Cerebellar cortex (tissue), 1 donor: ENCODE measurements around the gene PRRT4.

Source experiments
- DNase-seq: peaks from one replicate; pipeline ENCODE4 v3.0.0-alpha.2; 2015; ENCODE audit warnings: low spot score

The PRRT4 gene

DNA sequence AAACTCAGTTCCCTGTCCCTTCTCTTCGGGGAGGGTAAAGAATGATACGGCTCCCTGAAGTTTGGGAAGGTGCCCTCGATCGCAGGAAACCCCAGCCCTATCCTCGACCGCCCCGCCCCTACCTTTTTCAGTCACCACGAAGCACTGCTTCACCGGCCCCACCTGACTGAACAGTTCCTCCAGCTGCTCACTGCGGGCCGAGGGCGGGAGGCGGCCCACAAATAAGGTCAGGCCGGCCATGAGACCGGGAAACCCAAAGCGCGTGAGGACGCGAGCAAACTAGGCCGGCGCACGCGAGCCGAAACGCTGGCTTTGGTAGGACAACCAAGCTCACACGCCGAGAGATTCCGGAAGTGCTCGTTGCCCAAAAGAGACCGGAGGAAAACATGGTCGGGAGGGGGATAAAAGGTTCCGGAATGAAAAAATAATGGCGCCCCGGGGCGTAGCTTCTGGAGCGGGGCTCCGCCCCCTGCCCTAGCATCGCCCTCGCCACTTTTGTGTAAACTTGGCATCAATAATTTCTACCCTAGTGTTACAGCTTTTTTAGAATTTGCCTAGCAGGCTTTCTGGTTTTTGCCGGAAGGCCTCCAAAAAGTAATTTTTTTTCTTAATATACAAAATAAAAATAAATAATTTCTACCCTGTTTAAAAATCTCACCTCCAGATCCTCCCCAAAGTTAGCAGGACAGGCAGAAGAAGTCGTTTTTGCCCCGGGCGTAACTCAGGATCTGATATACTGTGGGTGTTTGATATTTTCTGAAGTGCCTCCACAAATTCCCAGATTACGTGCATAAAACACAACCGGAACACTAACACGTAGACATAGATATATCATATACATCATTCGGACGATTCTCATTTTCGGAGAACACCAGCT lies 17.7 kb downstream of the PRRT4 start, which contains the start of gene RBM28:
Gene RBM28 (minus strand): TSS at position 355 of the 877 bp plus-strand sequence. CDS start 115 bp downstream, at position 240.
- DNase-seq: peak; percentile 93

DNA sequence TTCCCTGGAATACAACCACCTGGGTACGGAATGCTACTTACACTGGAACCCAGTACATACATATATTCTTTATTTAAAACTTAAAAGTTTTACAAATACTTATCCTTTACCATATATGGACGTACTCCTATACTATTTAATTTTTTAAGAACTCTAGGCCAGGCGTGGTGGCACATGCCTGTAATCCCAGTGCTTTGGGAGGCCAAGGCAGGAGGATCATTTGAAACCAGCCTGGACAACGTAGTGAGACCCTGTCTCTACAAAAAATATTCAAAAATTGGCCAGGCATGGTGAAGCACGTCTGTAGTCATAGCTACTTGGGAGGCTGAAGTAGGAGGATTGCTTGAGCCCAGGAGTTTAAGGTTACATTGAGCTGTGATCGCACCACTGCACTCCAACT lies 19.8 kb downstream of the PRRT4 start:
- no peak for DNase-seq

DNA sequence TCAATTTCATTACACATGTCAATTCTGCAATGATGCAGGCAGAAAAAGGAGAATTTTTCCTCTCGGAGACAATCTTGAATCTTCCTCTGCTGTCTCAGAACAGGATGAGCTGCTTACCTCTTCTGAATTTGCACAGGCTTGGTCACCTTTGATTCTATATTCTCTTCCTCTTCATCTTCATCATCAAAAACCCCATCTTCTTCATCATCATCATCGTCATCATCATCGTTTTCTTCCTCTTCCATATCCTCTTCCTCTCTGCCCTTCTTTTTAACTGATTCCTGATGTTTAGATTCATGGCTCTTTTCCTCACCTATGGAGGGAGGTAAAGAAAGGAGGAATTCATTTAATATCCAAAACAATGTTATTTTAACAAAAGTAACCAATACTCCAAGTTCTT lies 25.8 kb downstream of the PRRT4 start:
- DNase-seq: no peak

DNA sequence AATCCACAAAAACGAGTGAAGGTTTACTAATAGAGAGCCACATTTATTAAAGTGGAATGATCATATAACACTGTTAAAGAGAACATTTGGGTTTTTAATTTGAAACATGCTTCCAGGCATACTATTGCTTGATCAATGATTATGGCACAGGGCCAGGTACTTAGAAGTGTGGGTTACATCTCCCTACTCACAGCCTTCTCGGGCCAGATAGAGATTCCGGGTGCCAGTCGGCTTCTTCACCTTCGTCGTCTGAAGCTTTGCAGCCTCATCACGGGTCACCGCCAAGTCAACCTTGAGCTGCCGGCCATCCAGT lies 37.2 kb downstream of the PRRT4 start:
- DNase-seq: no peak

DNA sequence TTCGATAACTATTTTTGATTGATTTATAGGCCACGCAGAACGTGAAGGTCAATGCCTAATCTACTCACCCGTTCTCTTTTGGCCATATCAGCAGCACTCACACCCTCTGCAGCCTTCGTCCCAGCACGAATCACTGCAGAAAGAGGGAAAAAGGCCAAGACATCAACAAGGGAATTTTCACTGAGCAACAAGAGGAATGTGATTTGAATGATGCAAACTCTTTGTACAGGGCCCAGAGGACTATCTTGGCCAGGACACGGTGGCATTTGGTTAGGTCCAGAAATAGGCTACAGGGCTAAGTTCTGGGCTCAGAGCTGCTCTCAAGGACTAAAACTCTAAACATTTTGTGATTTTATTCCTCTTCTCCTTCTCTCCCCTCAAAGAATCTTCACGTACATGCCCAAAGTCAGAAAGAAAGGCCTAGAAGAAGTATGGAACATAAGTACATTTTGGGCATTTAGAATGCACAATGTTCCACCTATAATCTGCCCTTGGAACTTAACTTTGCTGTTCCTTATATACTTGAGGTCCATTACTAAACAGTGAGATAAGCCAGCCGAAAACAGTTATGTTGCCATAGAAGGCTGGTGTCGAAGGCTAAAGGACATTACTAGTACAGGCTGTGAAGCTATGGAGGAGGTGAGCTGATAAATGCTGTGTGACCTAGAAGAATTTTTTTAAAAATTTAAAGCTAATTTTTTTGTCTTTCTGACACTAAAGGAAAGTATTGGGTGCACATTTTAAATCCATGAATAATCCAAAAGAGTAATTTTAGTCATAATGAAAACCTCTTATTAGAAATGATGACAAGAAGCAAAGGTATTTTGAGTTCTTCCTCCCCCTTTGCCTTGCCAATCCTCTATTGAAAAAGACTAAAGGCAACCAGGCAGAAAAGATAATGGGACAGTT lies 37.8 kb downstream of the PRRT4 start:
- DNase-seq: no peak

DNA sequence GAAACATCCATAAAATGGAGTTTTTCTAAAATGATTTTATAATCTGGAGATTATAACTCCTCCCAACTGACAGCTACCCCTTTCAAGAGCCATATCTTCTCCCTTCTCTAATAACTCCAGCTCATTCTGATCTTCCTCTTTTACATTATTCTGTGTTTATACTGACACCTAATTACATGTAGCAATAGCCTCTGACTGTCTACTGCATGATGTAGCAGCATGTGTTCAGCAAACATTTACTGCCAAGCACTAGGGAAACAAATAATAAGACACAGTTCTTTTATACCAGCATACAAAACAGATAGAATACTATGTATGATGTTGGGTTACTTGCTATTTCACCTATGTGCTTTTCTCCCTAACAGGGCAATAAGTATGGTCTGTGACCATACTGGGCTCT lies 38.5 kb downstream of the PRRT4 start:
- no peak for DNase-seq

DNA sequence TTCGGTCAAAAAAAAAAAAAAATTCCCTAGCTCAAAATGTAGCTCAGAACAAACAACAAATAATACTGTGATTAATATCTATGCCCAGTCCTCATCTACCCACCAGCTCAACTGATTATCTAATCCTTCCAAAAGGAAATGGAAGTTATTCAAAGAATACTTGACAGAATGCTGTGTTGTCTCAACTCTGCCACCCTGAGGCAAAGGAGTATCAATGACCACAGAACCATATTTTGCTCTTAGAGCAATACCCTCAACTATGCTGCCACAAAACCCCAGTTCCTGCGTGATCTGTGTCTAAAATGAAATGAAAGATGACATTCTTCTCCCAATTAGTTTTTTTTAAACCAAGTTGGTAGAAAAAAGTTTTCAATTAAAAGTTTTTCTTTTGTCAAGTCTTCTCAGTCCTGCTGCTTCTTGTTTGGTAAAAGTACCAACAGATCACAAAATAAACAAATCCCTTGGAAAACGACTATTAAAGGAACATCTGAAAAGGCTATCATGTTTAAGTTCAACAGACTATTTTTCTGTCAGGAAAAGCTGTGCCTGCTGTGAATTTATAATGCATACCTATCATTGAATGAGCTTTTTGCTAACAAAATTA lies 39.3 kb downstream of the PRRT4 start:
- DNase-seq: peak; percentile 72

DNA sequence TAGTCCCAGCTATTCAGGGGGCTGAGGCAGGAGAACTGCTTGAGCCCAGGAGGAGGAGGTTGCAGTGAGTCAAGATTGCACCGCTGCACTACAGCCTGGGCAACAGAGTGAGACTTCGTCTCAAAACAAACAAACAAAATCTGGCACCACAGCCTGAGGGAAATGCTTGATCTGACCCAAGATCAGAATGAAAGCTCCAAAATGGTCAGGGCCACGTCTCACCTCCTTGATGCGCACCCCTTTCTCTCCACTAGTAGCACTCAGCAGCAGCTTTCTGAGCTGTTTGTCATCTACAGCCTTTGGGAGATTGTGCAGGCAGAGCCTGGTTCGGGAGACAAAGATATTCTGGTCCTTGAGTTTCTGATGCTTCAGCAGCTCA lies 40.5 kb downstream of the PRRT4 start:
- no peak for DNase-seq

DNA sequence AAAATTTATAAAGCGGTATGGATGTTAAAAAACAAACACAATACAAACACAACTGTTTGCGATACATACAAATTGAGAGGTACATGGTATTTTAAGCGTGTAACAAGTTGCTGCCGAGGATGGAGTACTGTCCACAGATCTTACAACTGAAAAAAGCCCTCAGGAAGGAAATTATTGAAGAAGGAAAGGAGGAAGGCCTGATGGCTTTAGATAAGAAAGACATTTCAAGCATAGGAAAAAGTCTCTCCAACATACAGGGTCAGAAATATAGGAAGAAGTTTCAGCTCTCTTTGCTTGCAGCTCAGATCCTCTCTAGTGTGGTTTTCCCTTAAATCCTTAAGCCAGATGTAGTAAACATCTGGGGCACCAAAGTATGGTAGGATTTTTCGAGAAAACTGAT lies 42.8 kb downstream of the PRRT4 start:
- DNase-seq: no peak

DNA sequence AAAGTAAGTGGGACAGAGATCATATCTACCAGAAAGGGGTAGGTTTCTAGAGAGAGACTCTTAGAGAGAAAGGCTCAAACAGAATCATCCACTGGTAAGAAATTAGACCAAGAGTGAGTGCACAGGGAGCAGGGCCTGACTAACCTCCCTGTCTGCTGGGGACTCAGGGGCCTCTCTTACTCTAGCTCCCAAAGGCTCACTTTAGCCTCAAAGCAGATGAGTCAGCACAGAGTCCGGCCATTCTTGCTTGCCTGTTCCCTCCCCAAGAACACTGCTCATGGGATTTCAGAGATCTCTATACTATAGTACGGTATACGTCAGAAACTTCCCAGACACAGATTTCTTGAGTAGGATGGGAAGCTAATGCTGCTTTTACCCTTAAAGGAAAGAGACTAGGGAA lies 50.5 kb downstream of the PRRT4 start:
- no peak for DNase-seq

DNA sequence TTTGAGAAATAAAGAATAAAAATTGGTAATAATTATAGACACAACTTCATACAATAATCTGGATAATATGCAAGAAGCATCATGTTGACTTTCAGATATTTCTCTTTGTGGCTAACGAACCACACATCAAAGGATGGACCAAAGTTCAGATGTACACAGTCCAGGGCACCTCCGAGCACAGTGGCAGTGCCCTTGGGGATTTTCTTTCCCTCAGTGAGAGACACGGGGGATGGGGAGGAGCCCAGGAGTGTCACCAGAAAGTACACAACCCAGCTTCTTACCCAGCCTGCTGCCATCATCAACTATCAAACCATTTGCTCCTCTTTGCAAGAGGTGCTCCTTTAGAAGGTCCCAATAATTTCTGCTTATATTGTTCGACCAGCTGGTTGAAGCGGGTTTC lies 51.0 kb downstream of the PRRT4 start:
- DNase-seq: no peak

DNA sequence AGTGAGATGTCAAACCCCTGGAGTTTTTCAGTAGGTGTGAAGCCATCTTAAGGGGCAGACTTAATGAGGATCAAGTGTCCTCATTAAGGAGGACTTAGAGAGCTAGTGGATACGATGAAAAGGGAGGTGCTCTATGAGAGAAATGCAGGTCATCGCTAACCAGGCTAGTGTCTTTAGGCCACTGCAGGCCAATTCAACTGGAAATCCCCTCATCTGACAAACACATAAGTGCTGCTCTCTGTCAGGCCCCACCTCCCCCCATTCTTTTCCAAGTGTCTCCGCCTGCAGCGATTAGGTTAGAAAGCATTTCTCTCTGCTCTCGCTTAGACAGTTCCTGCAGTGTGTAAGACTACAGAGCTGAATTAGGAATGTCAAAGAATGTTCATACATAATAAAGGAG lies 51.5 kb downstream of the PRRT4 start:
- no peak for DNase-seq

DNA sequence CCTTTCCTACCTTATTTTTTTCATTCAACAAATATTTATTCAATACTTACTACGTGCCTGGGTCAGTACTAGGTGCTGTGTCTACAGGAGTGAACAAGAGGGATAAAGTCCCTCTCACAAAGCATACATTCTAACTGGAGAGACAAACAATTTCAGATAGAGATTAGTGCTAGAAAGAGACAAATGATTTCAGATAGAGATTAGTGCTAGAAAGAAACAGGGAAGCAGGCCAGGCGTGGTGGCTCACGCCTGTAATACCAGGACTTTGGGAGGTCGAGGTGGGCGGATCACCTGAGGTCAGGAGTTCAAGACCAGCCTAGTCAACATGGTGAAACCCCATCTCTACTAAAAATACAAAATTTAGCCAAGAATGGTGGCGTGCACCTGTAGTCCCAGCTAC lies 52.4 kb downstream of the PRRT4 start:
- no peak for DNase-seq

DNA sequence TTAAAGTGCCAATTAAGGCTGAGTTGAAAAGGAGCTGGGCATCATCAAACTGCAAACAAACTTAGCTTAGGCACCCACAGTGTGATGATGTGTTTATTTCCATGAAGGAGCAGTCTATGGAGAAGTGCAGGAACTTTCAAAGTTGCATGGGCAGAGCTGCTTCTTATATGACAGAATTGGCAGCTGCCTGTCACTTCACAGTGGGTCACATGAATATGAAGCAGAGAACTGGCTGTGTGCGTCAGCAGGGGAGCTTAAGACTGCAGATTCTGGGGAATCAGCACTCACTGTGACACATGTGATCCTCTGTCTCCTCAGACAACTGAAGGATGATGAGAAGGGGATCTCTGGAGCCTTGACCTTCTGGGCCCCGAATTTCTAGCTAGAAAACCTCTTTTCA lies 54.4 kb downstream of the PRRT4 start:
- no peak for DNase-seq

DNA sequence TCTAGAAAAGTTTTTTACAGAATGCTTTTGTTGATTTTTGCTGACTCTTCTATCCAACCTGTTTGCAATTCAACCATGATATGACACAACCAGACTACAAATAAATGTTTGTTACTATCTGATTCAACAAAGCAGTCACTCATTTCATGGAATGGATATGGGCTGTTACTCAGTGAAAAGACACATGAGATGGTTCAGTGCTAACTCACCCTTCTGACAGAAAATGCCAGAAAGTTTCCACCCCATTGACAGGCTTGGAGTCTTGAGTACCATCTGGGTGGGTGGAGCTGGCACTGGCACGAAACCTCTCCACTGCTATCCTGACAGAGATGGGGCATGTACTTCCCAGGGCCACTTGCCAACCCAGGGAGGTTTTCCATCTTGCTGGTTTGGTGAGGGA lies 57.3 kb downstream of the PRRT4 start:
- peak; percentile 42 for DNase-seq

DNA sequence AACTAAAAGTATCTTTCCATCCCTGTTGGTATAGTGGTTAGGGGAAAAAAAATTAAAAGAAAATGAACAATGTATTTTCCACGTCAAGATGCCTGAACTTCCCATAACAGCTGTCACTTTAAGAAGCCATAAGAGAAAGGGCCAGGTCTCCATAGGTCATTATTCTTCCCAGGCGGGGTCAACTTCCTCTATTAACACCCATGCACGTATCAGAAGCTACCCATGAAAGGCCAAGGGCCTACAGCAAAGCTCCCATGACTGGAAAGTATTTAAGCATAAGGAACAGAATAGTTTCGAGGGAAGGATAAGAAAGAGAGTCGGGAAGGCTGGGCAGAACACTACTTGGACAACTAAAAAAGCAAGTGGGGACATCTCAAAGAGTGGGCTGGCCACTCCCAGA lies 57.8 kb downstream of the PRRT4 start:
- DNase-seq: no peak

DNA sequence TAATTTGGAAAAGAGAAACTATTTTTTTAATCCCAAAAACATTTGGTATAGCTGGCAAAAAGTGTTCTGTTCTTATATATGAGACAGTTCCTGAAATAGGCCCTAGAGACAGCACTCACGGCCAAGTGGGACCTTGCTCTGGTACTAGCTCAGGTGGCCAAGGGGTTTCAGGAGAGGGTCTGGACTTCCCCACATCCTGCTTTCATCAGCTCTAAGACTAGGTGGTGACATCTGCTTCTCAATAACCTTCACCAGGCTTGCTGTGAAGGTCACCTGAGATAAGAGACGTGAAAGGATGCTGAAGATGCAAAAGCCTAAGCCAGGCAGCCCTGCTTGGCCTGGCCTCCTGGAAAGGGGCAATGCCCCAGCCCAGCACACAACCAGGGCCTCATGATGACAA lies 58.4 kb downstream of the PRRT4 start:
- no peak for DNase-seq

DNA sequence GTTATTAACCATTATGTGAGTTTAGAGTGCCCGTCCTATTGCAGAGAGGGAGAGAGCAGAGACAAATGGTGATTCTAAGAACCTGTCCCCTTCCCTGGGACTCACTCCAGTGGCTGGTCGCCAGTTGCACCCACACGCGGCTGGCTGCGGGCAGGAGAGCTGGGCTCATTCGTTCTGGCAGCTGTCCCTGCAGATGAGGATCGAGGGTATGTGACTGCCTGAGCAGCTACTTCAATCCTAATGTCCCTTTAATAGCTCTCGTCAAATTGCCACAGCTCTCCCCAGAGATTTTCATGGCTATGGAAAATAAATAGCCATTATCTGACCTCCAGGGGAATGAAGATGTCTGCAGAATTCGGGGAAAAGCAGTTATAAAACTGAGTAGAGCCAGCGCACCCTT lies 59.4 kb downstream of the PRRT4 start:
- DNase-seq: no peak
